ENCODE results near the gene TP53BP2.

TP53BP2 gene

DNA sequence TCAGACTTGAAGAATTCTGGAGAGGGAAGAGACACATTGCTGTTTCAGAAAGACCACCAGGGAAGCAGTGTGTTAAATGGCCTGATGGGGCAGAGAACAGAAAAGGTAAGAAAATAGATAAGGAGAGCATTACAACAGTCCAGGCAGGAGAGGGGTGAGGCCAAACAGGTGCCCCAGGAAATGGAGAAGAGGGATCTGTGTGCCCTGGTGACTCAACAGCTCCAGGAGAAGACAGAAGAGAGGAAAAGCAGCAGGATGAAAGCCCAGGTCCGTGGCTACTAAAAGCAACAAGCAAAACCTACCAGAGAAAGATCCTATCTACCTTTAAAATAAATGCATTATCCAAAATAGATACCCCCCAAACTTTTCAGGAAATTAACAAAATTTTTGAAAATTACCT, 9.2 kb downstream of the TP53BP2 start:
- Histone ChIP-seq H3K27ac (no peak overlapping the region), H3K9me3 (ENCODE audit: severe bottlenecking) (no peaks in the 10 kb centered on the region)
- TF ChIP-seq, protein P1, sequence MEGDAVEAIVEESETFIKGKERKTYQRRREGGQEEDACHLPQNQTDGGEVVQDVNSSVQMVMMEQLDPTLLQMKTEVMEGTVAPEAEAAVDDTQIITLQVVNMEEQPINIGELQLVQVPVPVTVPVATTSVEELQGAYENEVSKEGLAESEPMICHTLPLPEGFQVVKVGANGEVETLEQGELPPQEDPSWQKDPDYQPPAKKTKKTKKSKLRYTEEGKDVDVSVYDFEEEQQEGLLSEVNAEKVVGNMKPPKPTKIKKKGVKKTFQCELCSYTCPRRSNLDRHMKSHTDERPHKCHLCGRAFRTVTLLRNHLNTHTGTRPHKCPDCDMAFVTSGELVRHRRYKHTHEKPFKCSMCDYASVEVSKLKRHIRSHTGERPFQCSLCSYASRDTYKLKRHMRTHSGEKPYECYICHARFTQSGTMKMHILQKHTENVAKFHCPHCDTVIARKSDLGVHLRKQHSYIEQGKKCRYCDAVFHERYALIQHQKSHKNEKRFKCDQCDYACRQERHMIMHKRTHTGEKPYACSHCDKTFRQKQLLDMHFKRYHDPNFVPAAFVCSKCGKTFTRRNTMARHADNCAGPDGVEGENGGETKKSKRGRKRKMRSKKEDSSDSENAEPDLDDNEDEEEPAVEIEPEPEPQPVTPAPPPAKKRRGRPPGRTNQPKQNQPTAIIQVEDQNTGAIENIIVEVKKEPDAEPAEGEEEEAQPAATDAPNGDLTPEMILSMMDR (IDR thresholded peaks at IDR 0.05; ENCODE audit: low read depth, low read length) = no peak

DNA sequence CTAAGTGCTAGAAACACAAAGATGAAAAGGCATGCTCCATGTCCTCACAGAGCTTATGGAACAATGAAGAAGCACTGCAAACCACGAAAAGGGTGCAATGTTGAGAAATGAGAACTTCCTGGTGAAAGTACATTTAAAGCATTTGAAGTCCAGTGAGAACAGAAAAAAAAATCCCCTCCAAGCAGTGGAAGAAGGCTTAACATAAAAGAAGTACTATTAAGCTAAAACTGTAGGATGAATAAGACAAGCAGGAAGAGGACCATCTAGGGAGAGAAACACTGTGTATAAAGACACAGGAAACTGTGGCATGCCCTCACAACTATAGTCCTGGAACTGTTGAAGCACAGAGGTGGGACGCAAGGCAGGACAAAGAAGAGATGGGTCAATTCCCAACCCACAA, 10.0 kb downstream of the TP53BP2 start:
- no peak overlapping the region for H3K4me3 ChIP-seq (ENCODE audit: low read depth, low read length)
- DNase-seq = no peak
- no peaks in the 10 kb centered on the region for H3K36me3 ChIP-seq
- H3K9me3 ChIP-seq (ENCODE audit: severe bottlenecking) = no peaks in the 10 kb centered on the region
- TF ChIP-seq, protein P1 (IDR thresholded peaks at IDR 0.05; ENCODE audit: low read depth, low read length) = no peak
- no peaks in the 10 kb centered on the region for H3K27me3 ChIP-seq (ENCODE audit: insufficient read depth, low read depth, severe bottlenecking)
- no peak overlapping the region for H3K27ac ChIP-seq

More for the DNA sequence above, 9.2 kb downstream of the TP53BP2 start:
- no peaks in the 10 kb centered on the region for H3K36me3 ChIP-seq
- H3K4me3 ChIP-seq (ENCODE audit: low read depth, low read length) = no peak overlapping the region
- DNase-seq = no peak
- no peaks in the 10 kb centered on the region for H3K27me3 ChIP-seq (ENCODE audit: insufficient read depth, low read depth, severe bottlenecking)

DNA sequence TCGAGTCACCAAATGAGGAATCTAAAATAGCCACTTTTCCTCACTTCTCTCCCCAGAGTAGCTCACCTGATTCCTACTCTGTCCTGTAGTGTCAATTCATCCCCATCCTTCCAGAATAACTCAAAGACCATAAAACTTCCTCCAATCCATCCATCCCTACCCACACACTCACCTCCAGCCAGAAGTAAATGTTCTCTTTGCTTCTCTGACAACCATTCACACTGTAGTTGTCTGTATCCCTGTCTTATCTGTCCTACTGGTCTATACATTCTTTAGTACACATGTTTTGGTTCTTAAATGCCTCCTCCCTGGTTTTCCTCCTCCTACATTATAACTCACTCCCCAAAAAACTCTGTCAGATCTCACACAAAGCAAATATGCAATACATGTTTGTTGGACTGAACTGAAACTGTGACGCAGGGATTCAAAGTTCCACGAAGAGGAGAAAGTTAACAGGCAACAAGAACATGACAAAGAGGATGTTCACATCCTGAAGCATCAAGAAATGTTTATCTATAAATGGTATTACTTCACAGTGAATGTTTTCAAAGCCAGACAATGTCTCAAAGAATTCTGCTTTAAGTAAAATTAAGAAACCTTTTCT, 11.0 kb downstream of the TP53BP2 start:
- H3K27ac ChIP-seq = no peak overlapping the region
- H3K9me3 ChIP-seq (ENCODE audit: severe bottlenecking) = no peaks in the 10 kb centered on the region
- TF ChIP-seq, protein P1 (IDR thresholded peaks at IDR 0.05; ENCODE audit: low read depth, low read length) = no peak
- H3K4me3 ChIP-seq (ENCODE audit: low read depth, low read length) = no peak overlapping the region
- H3K36me3 ChIP-seq = no peaks in the 10 kb centered on the region
- no peaks in the 10 kb centered on the region for H3K27me3 ChIP-seq (ENCODE audit: insufficient read depth, low read depth, severe bottlenecking)
- no peak for DNase-seq

DNA sequence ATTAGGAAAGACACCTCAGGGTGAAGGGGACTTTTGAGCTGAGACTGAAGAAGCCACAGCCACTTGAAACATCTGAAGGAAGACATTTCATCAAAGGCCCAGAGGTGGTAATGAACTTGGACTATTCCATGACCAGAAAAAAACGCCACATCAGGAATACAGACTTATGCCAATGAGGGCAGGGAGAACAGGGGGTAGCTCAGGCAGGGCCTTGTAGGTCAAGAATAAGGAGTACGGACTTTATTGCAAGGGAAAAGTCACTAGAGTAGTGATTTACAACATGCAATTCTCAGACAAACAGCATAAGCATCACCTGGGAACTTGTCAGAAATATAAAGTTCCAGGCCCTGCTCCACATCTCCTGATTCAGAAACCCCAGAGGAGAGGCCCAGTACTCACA, 11.8 kb downstream of the TP53BP2 start:
- no peaks in the 10 kb centered on the region for H3K27me3 ChIP-seq (ENCODE audit: insufficient read depth, low read depth, severe bottlenecking)
- no peaks in the 10 kb centered on the region for H3K36me3 ChIP-seq
- TF ChIP-seq, protein P1 (IDR thresholded peaks at IDR 0.05; ENCODE audit: low read depth, low read length) = no peak
- DNase-seq = no peak
- no peaks in the 10 kb centered on the region for H3K9me3 ChIP-seq (ENCODE audit: severe bottlenecking)
- no peak overlapping the region for H3K27ac ChIP-seq
- no peak overlapping the region for H3K4me3 ChIP-seq (ENCODE audit: low read depth, low read length)

DNA sequence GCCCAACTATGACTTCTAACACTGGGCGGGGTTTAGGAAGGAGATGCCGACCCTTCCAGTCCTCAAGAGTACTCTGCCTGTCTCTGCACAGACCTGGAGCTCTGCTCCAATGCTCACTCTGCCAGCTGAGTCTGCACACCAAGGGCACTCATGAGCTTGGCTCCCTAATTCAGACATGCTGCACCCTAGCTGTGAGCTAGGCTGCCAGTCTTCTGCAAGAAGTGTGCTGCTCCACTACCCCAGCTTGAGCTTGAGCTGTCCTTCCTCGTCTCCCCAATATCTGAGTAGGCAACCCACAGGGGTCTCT, 13.2 kb downstream of the TP53BP2 start:
- Histone ChIP-seq H3K27ac (no peak overlapping the region), H3K4me3 (ENCODE audit: low read depth, low read length) (no peak overlapping the region), H3K36me3 (no peaks in the 10 kb centered on the region), H3K27me3 (ENCODE audit: insufficient read depth, low read depth, severe bottlenecking) (no peaks in the 10 kb centered on the region), H3K9me3 (ENCODE audit: severe bottlenecking) (no peaks in the 10 kb centered on the region)
- TF ChIP-seq, protein P1 (IDR thresholded peaks at IDR 0.05; ENCODE audit: low read depth, low read length) = no peak
- no peak for DNase-seq

All from WERI-Rb-1 (cell line).